Measurements from ENCODE around the gene STK11IP. TPM values are rescaled to one million over a fixed set of nuclear protein-coding genes. Genes with fewer than 3 reads are reported as not detected.

Gene STK11IP
- total RNA-seq, 2 donors from 2014 or later = 20.0 to 25.3 TPM

GRCh38 chr2:219630770-219631405 lies 33.2 kb downstream of the STK11IP start:
- ATAC-seq (ENCODE audit: insufficient number of reproducible peaks, low FRiP score, low read depth) = no peak
- no peak for TF ChIP-seq CTCF (IDR thresholded peaks at IDR 0.05)
- Histone ChIP-seq H3K4me3 (no peak overlapping the region), H3K27me3 (replicated peaks; ENCODE audit: insufficient read depth) (no peaks in the 10 kb centered on the region), H3K4me1 (ENCODE audit: control insufficient read depth in 1 of 2, low read depth in 2 of 2) (peaks cover 3 to 7% of the 10 kb centered on the region in 2 donors), H3K36me3 (no peaks in the 10 kb centered on the region), H3K9me3 (no peaks in the 10 kb centered on the region), H3K27ac (no peak overlapping the region)
- no peak for DNase-seq (ENCODE audit: low spot score)

GRCh38 chr2:219631406-219631891 lies 33.8 kb downstream of the STK11IP start:
- no peak for ATAC-seq (ENCODE audit: insufficient number of reproducible peaks, low FRiP score, low read depth)
- Histone ChIP-seq H3K4me1 (ENCODE audit: control insufficient read depth in 1 of 2, low read depth in 2 of 2) (peaks cover 3 to 7% of the 10 kb centered on the region in 2 donors), H3K27me3 (replicated peaks; ENCODE audit: insufficient read depth) (no peaks in the 10 kb centered on the region), H3K4me3 (no peak overlapping the region), H3K27ac (no peak overlapping the region), H3K9me3 (no peaks in the 10 kb centered on the region), H3K36me3 (no peaks in the 10 kb centered on the region)
- TF ChIP-seq CTCF (IDR thresholded peaks at IDR 0.05) = no peak
- DNase-seq (ENCODE audit: low spot score) = no peak

DNA sequence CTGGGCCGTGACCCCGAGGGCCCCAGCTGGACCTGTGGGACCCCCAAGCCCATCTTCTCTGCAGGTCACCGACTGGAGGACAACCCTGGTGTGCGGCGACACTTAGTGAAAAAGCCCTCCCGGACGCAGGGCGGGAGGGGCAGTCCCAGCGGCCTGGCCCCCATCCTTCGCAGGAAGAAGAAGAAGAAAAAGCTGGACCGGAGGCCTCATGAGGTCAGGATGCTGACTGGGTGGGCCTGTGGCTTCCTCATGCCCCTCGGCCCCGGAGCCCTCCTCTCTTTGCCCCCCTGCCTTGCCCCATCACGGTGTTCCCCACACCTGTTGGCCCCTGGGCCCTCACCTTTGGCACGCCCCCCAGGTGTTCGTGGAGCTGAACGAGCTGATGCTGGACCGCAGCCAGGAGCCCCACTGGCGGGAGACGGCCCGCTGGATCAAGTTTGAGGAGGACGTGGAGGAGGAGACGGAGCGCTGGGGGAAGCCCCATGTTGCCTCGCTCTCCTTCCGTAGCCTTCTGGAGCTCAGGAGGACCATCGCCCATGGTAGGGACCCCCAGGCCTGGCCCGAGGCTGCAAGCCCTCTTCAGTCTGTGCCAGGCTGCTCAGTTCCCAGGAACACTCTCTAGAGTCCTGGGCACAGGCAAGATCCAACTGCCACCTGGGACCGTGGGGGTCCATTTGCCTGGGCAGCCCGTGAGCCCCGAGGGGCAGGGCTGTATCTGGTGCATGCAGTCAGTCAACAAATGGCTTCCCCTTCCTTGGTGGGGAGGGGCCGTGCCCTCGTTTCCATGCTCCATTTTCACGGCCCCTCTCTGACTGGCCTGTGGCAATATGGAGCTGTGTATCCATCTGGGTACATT lies 34.5 kb downstream of the STK11IP start:
- ATAC-seq (ENCODE audit: insufficient number of reproducible peaks, low FRiP score, low read depth) (no peak), DNase-seq (ENCODE audit: low spot score) (no peak)
- Histone ChIP-seq H3K27ac (no peak overlapping the region), H3K36me3 (no peaks in the 10 kb centered on the region), H3K4me3 (no peak overlapping the region), H3K9me3 (no peaks in the 10 kb centered on the region), H3K4me1 (ENCODE audit: control insufficient read depth in 1 of 2, low read depth in 2 of 2) (peaks cover 3 to 7% of the 10 kb centered on the region in 2 donors), H3K27me3 (replicated peaks; ENCODE audit: insufficient read depth) (no peaks in the 10 kb centered on the region)
- no peak for TF ChIP-seq CTCF (IDR thresholded peaks at IDR 0.05)

- Histone ChIP-seq H3K4me1 (ENCODE audit: control insufficient read depth in 1 of 2, low read depth in 2 of 2) (peaks cover 2 to 5% of the 10 kb centered on the region in 2 donors), H3K27ac (no peak overlapping the region), H3K36me3 (no peaks in the 10 kb centered on the region), H3K27me3 (replicated peaks; ENCODE audit: insufficient read depth) (no peaks in the 10 kb centered on the region), H3K9me3 (no peaks in the 10 kb centered on the region), H3K4me3 (no peak overlapping the region)
- DNase-seq (ENCODE audit: low spot score) = no peak
- no peak for TF ChIP-seq CTCF (IDR thresholded peaks at IDR 0.05)
- no peak for ATAC-seq (ENCODE audit: insufficient number of reproducible peaks, low FRiP score, low read depth)
These were observed 35.1 kb downstream of the STK11IP start for GRCh38 chr2:219632760-219633105.

- Histone ChIP-seq H3K4me1 (ENCODE audit: control insufficient read depth in 1 of 2, low read depth in 2 of 2) (no peaks in the 10 kb centered on the region), H3K27me3 (replicated peaks; ENCODE audit: insufficient read depth) (no peaks in the 10 kb centered on the region), H3K9me3 (no peaks in the 10 kb centered on the region), H3K27ac (no peak overlapping the region), H3K4me3 (no peak overlapping the region), H3K36me3 (no peaks in the 10 kb centered on the region)
- no peak for TF ChIP-seq CTCF (IDR thresholded peaks at IDR 0.05)
- ATAC-seq (ENCODE audit: insufficient number of reproducible peaks, low FRiP score, low read depth) (no peak), DNase-seq (ENCODE audit: low spot score) (no peak)
These were observed 35.8 kb downstream of the STK11IP start for GRCh38 chr2:219633276-219634065.

Measured in thoracic aorta (tissue), 2 donors.